ENCODE data around the gene THAP8.

The THAP8 gene

GRCh38 chr19:35993923-35994598 is 60.0 kb downstream of the THAP8 start:
- no peak for DNase-seq

- DNase-seq, result no peak
These were observed 60.9 kb downstream of the THAP8 start for GRCh38 chr19:35992907-35993765.

DNA sequence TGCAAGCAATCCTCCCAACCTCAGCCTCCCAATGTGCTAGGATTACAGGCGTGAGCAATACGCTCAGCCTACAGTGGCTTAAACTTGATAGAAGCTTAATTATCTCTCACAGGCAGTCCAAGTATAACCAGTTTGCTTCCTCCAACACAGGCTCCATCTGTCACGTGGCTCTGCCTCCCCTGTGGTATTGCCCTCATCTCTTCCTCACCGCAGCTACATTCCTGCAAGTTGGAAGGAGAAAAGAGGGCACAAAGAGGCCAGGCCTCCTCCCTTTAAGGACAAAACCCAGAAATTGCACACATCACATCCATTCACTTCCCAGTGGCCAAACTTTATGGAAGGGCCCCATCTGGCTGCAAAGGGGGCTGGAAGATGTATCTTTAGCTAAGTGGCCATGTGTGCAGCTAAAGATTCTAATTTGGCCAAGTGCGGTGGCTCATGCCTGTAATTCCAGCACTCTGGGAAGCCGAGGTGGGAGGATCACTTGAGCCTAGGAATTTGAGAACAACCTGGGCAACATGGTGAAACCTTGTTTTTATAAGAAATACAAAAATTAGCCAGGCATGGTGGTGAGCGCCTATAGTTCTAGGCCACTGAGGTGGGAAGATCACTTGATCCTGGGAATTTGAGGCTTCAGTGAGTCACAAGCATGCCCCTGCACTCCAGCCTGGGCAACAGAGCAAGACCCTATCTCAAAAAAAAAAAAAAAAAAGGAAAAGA is 62.2 kb downstream of the THAP8 start:
- DNase-seq, result no peak

DNA sequence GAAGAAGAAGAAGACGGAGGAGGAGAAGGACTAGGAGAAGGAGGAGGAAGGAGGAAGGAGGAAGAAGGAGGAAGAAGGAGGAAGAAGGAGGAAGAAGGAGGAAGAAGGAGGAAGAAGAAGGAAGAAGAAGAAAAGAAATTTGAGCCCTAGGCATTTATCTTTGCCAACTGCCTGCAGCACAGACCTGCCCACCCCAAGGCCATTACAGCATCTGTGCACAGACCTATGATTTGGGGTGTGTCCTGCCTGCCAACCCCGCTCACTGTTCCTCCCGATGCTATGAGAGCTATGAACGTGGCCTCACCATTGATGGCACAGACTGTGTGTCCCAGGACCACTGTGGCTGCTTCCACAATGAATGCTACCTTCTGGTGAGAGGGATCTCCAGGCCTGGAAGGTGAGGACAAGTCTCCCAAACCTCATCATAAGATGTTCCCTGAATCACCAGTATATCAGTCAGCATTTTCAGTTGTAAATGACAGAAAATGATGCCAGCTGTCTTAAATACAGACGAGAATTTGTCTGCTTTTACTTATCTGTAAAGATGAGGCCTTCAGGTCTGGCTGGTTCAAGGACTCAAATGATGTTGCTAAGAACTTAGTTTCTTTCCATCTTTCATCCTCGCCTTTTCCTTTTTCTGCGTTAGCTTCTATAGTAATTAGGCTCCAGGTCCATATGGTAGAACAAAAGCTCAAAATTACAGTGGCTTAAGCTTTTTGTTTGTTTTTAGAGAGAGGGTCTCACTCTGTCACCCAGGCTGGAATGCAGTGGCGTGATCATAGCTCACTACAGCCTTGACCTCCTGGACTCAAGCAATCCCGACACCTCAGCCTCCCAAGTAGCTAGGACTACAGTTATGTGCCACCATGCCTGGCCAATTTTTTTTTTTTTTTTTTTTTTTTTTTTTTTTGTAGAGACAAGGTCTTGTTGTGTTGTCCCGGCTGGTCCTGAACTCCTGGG is 63.0 kb downstream of the THAP8 start:
- DNase-seq, result no peak

DNA sequence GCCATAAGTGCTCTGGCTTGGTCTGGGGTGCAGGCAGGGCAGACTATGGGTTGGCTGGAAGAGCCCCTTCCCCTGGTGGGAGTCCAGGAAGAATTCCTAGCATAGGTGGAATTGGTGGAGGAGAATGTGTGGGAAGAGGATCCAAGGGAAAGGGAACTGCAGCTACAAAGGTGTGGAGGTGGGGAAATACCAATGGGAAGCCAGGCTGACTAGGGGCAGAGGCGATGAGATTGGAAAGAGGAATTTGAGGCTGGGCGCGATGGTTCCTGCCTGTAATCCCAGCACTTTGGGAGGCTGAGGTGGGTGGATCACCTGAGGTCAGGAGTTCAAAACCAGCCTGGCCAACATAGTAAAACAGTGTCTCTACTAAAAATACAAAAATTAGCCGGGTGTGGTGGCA is 63.9 kb downstream of the THAP8 start:
- DNase-seq, result no peak

DNA sequence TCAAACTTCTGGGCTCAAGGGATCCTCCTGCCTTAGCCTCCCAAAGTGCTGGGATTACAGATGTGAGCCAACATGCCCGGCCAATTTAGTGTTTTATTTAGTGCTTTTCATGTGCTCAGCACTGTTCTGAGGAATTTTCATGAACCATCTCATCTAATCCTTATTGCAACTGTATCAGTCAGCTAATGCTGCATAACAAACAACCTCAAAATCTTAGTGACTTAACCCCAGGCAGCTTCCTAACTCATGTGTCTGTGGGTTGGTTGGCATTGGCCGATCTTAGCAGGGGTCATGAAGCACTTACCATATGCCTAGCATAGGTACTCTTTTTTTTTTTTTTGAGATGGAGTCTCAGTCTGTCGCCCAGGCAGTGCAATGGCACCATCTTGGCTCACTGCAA is 65.3 kb downstream of the THAP8 start:
- DNase-seq, result no peak

DNA sequence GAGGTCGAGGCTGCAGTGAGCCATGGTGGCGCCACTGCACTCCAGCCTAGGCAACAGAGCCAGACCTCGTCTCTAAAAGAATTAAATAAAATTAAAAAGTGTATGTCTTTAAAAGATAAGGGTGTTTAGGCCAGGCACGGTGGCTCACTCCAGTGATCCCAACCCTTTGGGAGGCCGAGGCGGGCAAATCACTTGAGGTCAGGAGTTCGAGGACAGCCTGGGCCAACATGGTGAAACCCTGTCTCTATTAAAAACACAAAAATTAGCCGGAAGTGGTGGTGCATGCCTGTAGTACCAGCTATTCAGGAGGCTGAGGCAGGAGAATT is 66.6 kb downstream of the THAP8 start:
- DNase-seq, result no peak

DNA sequence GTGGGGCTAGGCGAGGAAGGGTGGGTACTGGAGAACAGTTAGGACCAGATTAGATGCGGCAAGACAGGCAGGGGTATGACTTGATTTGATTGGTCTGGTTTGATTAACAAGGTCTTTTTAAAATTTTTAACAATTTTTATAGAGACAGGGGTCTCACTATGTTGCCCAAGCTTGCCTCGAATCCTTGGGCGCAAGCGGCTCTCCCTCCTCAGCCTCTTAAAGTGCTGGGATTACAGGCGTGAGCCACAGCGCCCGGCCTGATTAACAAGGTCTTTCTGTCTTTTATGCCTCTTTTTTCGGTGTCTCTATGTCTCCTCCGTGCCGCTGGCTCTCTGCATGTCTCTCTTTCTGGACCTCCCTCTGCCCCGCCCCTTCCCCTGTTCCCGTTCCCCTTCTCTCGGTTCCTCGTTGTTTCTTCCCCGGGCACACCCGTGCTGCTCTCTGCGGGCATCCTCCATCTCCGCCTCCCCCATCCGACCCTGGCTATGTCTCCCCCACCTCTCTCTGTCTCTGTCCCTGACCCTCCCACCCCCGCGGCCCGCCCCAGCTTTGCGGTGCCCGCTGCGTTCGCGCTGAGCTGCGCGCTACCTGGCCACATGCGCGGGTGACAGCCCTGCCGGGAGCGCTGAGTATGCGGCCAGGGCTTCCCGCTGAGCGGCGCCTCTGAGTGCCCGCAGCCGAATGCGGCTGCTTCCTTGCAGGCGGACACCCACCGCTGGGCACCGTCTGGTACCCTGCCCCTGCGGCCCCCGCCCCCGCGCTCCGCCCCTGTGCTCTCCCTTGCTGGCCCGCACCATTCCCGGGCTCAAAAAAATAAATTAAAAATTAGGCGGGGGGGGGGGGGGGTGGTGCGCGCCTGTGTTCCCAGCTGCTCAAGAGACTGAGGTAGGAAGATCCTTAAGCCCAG is 67.2 kb downstream of the THAP8 start:
- no peak for DNase-seq

DNA sequence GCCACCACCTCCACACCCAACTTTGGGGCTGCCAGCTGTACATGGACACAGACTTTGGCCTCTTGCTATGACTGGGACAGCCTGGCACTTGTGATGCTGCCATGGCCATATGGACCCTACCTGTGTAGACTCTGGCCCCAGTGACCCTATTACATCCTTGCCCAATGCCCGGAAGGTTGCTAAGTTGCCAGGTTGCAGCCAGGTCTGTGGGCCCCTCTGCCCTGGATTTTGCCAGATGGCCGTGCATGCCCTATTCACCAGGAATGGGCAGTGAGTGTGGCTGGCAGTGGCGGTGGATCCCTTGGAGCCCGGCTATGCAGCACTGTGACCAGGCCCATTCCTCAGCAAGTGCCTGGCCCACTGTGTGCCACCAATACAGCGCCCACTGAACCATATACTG is 68.0 kb downstream of the THAP8 start:
- no peak for DNase-seq
